Astrocyte (in vitro differentiated cells and primary cell): ENCODE results near the gene EXOSC6.
"Not testable (repeated sequence)": the region's sequence is repeated elsewhere in the genome, so short reads cannot be mapped to it uniquely, and the experiment has no call there.

Experiments
- EZH2 ChIP-seq: IDR thresholded peaks from 2 replicates; pipeline ENCODE4 v1.6.1; 2012; ENCODE audit warnings: mild to moderate bottlenecking, low read length, inconsistent platforms; ENCODE audit not compliant: insufficient read depth
- TF ChIP-seq, protein P1 (sequence below): IDR thresholded peaks from 2 replicates; pipeline ENCODE4 v1.5.1; 2011; ENCODE audit warnings: low read depth, mild to moderate bottlenecking, inconsistent platforms, low read length, moderate library complexity; ENCODE audit not compliant: insufficient read depth

DNA sequence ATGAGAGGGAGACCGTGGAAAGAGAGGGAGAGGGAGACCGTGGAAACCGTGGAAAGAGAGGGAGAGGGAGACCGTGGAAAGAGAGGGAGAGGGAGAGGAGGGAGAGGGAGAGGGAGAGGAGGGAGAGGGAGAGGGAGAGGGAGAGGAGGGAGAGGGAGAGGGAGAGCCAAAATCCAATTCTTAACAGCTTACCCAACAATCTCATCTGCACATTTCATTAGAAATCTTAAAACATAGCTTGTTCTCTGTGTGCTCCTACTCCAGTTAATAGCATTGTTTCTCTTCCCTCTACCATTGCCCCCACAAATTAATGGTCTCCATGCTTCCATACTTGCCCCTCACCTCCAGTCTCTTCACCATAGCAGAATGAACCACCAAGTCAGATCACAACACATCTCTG, 26.3 kb downstream of the EXOSC6 start:
- TF ChIP-seq, protein P1, sequence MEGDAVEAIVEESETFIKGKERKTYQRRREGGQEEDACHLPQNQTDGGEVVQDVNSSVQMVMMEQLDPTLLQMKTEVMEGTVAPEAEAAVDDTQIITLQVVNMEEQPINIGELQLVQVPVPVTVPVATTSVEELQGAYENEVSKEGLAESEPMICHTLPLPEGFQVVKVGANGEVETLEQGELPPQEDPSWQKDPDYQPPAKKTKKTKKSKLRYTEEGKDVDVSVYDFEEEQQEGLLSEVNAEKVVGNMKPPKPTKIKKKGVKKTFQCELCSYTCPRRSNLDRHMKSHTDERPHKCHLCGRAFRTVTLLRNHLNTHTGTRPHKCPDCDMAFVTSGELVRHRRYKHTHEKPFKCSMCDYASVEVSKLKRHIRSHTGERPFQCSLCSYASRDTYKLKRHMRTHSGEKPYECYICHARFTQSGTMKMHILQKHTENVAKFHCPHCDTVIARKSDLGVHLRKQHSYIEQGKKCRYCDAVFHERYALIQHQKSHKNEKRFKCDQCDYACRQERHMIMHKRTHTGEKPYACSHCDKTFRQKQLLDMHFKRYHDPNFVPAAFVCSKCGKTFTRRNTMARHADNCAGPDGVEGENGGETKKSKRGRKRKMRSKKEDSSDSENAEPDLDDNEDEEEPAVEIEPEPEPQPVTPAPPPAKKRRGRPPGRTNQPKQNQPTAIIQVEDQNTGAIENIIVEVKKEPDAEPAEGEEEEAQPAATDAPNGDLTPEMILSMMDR: not testable (repeated sequence)
- TF ChIP-seq EZH2: not testable (repeated sequence)
